ENCODE measurements around the gene PPP1R9A.
A peak's percentile ranks its signal among the peaks of the same experiment; 100 is the strongest.

PPP1R9A gene

DNA sequence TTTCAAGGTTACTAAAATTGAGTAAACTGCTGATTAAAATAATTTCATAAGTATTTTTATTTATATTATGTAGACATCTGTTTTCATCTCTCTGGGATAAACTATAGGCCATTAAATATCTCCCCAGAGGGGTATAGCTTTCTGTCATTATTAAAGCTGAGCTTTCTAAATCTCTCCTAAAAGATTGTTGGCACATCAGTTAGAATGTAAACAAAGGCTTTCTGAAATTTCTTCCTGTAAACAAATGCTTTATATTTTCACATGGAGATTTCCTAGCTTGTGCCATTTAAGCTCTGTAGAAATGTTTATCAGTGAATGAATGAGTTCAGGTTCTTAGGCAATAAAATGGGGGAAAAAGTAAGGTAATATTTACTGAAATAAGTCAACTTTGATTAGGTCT lies 35.7 kb downstream of the PPP1R9A start:
- Histone ChIP-seq H3K4me1 (ENCODE audit: control insufficient read depth, insufficient read depth, low read length) (peaks cover 11% of the 10 kb centered on the region), H3K36me3 (ENCODE audit: control insufficient read depth in 2 of 2, insufficient read depth in 1 of 2, low read length in 2 of 2) (no peaks in the 10 kb centered on the region), H3K9me3 (ENCODE audit: control insufficient read depth, insufficient read depth, low read depth, low read length) (no peaks in the 10 kb centered on the region), H3K27ac (ENCODE audit: extremely low read depth, low read depth, low read length) (no peak overlapping the region), H3K4me3 (ENCODE audit: low read depth, low read length) (no peak overlapping the region)
- TF ChIP-seq ZEB2 (tag by site-specific recombination; IDR thresholded peaks at IDR 0.05) (no peak), ZNF404 (tag by site-specific recombination; IDR thresholded peaks at IDR 0.05) (no peak), ZNF19 (tag by site-specific recombination; IDR thresholded peaks at IDR 0.05; ENCODE audit: low read depth) (no peak), ZBTB1 (tag by site-specific recombination; IDR thresholded peaks at IDR 0.05) (no peak), ZNF23 (tag by site-specific recombination; IDR thresholded peaks at IDR 0.05; ENCODE audit: borderline replicate concordance) (no peak), ZNF558 (tag by site-specific recombination; IDR thresholded peaks at IDR 0.05) (no peak), KLF9 (tag by site-specific recombination; IDR thresholded peaks at IDR 0.05; ENCODE audit: low read depth) (no peak)
- TF ChIP-seq, protein P1, sequence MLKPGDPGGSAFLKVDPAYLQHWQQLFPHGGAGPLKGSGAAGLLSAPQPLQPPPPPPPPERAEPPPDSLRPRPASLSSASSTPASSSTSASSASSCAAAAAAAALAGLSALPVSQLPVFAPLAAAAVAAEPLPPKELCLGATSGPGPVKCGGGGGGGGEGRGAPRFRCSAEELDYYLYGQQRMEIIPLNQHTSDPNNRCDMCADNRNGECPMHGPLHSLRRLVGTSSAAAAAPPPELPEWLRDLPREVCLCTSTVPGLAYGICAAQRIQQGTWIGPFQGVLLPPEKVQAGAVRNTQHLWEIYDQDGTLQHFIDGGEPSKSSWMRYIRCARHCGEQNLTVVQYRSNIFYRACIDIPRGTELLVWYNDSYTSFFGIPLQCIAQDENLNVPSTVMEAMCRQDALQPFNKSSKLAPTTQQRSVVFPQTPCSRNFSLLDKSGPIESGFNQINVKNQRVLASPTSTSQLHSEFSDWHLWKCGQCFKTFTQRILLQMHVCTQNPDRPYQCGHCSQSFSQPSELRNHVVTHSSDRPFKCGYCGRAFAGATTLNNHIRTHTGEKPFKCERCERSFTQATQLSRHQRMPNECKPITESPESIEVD (tag by site-specific recombination; IDR thresholded peaks at IDR 0.05) = peak; percentile 74
- ChIA-PET CTCF (interaction anchor here (0.7 kb wide), 1 partner anchor 295 kb away, joined by 4 read pairs; no protein-coding TSS in a partner anchor), POLR2A (interaction anchor here (1.4 kb wide), 1 partner anchor 287 kb away, joined by 3 read pairs; the partner anchor contains the start of gene SGCE)

DNA sequence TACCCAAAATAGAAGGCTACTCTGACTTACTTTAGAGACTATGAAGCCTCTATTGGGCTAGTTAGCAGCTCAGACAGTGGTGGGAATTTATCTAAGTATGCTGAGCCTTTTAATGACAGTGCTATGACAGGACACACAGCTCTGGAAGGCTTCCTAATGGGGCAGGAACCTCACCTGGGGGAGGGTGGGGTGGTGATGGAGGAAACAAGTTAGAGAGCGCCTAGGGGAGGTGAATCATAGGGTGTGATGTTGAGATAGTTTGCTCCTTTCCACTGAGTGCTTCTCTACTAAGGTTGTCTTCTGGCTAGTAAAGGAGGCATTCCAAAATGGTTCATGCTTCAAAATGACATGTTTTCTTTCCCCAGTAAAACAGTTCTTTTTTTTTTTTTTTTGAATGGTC lies 42.1 kb downstream of the PPP1R9A start:
- TF ChIP-seq ZNF391 (tag by site-specific recombination; IDR thresholded peaks at IDR 0.05; ENCODE audit: borderline replicate concordance, low read depth) (no peak), ZNF350 (tag by site-specific recombination; IDR thresholded peaks at IDR 0.05) (no peak), OSR2 (tag by site-specific recombination; IDR thresholded peaks at IDR 0.05) (no peak), ZNF24 (tag by site-specific recombination; IDR thresholded peaks at IDR 0.05) (no peak), ZNF214 (tag by site-specific recombination; IDR thresholded peaks at IDR 0.05; ENCODE audit: borderline replicate concordance) (no peak), OVOL3 (tag by site-specific recombination; IDR thresholded peaks at IDR 0.05) (no peak), MEIS1 (CRISPR knock-in tag; IDR thresholded peaks at IDR 0.05; ENCODE audit: borderline replicate concordance) (no peak), TRIM28 (IDR thresholded peaks at IDR 0.05; ENCODE audit: borderline replicate concordance, low read length) (no peak), ZNF660 (tag by site-specific recombination; IDR thresholded peaks at IDR 0.05) (no peak), ZNF16 (tag by site-specific recombination; IDR thresholded peaks at IDR 0.05; ENCODE audit: low read depth) (no peak), ZNF404 (tag by site-specific recombination; IDR thresholded peaks at IDR 0.05) (no peak), ZNF138 (tag by site-specific recombination; IDR thresholded peaks at IDR 0.05; ENCODE audit: borderline replicate concordance) (no peak), ZNF747 (tag by site-specific recombination; IDR thresholded peaks at IDR 0.05) (no peak)
- TF ChIP-seq, protein P2, sequence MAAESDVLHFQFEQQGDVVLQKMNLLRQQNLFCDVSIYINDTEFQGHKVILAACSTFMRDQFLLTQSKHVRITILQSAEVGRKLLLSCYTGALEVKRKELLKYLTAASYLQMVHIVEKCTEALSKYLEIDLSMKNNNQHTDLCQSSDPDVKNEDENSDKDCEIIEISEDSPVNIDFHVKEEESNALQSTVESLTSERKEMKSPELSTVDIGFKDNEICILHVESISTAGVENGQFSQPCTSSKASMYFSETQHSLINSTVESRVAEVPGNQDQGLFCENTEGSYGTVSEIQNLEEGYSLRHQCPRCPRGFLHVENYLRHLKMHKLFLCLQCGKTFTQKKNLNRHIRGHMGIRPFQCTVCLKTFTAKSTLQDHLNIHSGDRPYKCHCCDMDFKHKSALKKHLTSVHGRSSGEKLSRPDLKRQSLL (tag by site-specific recombination; IDR thresholded peaks at IDR 0.05) = no peak
- TF ChIP-seq, protein P1 (tag by site-specific recombination; IDR thresholded peaks at IDR 0.05) = no peak
- Histone ChIP-seq H3K36me3 (ENCODE audit: control insufficient read depth in 2 of 2, insufficient read depth in 1 of 2, low read length in 2 of 2) (no peaks in the 10 kb centered on the region), H3K27ac (ENCODE audit: extremely low read depth, low read depth, low read length) (no peak overlapping the region), H3K4me1 (ENCODE audit: control insufficient read depth, insufficient read depth, low read length) (peaks cover 1% of the 10 kb centered on the region), H3K4me3 (ENCODE audit: low read depth, low read length) (no peak overlapping the region), H3K9me3 (ENCODE audit: control insufficient read depth, insufficient read depth, low read depth, low read length) (no peaks in the 10 kb centered on the region)
- ChIA-PET CTCF (interaction anchor here (0.6 kb wide), 1 partner anchor 45 kb away, joined by 3 read pairs; no protein-coding TSS in a partner anchor), POLR2A (interaction anchor here (1.0 kb wide), 1 partner anchor 41 kb away, joined by 3 read pairs; no protein-coding TSS in a partner anchor)
